ENCODE results near the gene CUL5.
A peak's percentile ranks its signal among the peaks of the same experiment; 100 is the strongest.

Gene CUL5

GRCh38 chr11:108008656-108009496, at the start of gene CUL5:
Gene CUL5, plus strand, starts transcription at chr11:108008898. Its CDS starts 451 bp downstream, at chr11:108009349.
- peak within 1 kb of the TSS; percentile 96 to 100 (median 98) for H3K9ac ChIP-seq
- H3K9me3 ChIP-seq (replicated peaks in 1 of 11) = no peaks in the 10 kb centered on the region
- H3K36me3 ChIP-seq = peaks cover 0 to 35% (median 15%) of the 10 kb centered on the region in 11 experiments; a peak in 16 of 22 replicates
- peak within 1 kb of the TSS; percentile 63 to 95 (median 85) for H3K4me2 ChIP-seq
- H3K27ac ChIP-seq = peak within 1 kb of the TSS; percentile 97 to 100 (median 98)
- H3K4me1 ChIP-seq = peaks cover 24 to 43% (median 34%) of the 10 kb centered on the region in 10 experiments
- peaks cover 25 to 46% (median 39%) of the 10 kb centered on the region in 11 experiments; a peak in 19 of 22 replicates for H4K20me1 ChIP-seq
- H3K27me3 ChIP-seq = no peaks in the 10 kb centered on the region
- peak within 1 kb of the TSS; percentile 79 to 99 (median 90) for H3K4me3 ChIP-seq
- TF ChIP-seq Cebpa-rat (IDR thresholded peaks at IDR 0.05) = no peak

GRCh38 chr11:107961480-107961879, 47.2 kb upstream of the CUL5 start:
- Histone ChIP-seq H4K20me1 (no peaks in the 10 kb centered on the region; a peak in 1 of 22 replicates), H3K36me3 (no peaks in the 10 kb centered on the region; a peak in 1 of 22 replicates), H3K4me1 (peaks cover 0 to 25% (median 14%) of the 10 kb centered on the region in 10 experiments; a peak in 13 of 20 replicates), H3K4me2 (no peak overlapping the region), H3K9me3 (replicated peaks in 1 of 11) (no peaks in the 10 kb centered on the region), H3K4me3 (no peak overlapping the region), H3K9ac (no peak overlapping the region), H3K27me3 (no peaks in the 10 kb centered on the region), H3K27ac (no peak overlapping the region)
- no peak for TF ChIP-seq Cebpa-rat (IDR thresholded peaks at IDR 0.05)

GRCh38 chr11:107962181-107962580, 46.5 kb upstream of the CUL5 start:
- TF ChIP-seq Cebpa-rat (IDR thresholded peaks at IDR 0.05) = no peak
- Histone ChIP-seq H4K20me1 (no peaks in the 10 kb centered on the region; a peak in 1 of 22 replicates), H3K36me3 (no peaks in the 10 kb centered on the region; a peak in 1 of 22 replicates), H3K27ac (no peak overlapping the region), H3K9ac (no peak overlapping the region), H3K4me3 (no peak overlapping the region), H3K9me3 (replicated peaks in 1 of 11) (no peaks in the 10 kb centered on the region), H3K4me2 (no peak overlapping the region), H3K27me3 (no peaks in the 10 kb centered on the region), H3K4me1 (peaks cover 0 to 18% (median 8%) of the 10 kb centered on the region in 10 experiments; a peak in 11 of 20 replicates)

- no peak overlapping the region for H3K27ac ChIP-seq
- H3K9me3 ChIP-seq (replicated peaks in 1 of 11) = no peaks in the 10 kb centered on the region
- peaks cover 0 to 9% (median 0%) of the 10 kb centered on the region in 10 experiments; a peak in 7 of 20 replicates for H3K4me1 ChIP-seq
- no peak overlapping the region for H3K4me3 ChIP-seq
- no peak overlapping the region for H3K4me2 ChIP-seq
- TF ChIP-seq Cebpa-rat (IDR thresholded peaks at IDR 0.05) = no peak
- H3K9ac ChIP-seq = no peak overlapping the region
- no peaks in the 10 kb centered on the region; a peak in 1 of 22 replicates for H3K36me3 ChIP-seq
- H3K27me3 ChIP-seq = no peaks in the 10 kb centered on the region
- H4K20me1 ChIP-seq = no peaks in the 10 kb centered on the region; a peak in 1 of 22 replicates
Measured at GRCh38 chr11:107963091-107963490, 45.6 kb upstream of the CUL5 start.

GRCh38 chr11:107969219-107969618, 39.5 kb upstream of the CUL5 start:
- TF ChIP-seq Cebpa-rat (IDR thresholded peaks at IDR 0.05) = no peak
- Histone ChIP-seq H3K27me3 (no peaks in the 10 kb centered on the region), H3K4me1 (0 out of 20 replicates have a peak, but pooled peaks cover 0 to 5% (median 0%) of the 10 kb centered on the region in 10 experiments), H3K9me3 (replicated peaks in 1 of 11) (no peaks in the 10 kb centered on the region), H4K20me1 (no peaks in the 10 kb centered on the region; a peak in 1 of 22 replicates), H3K4me3 (no peak overlapping the region), H3K36me3 (no peaks in the 10 kb centered on the region), H3K9ac (no peak overlapping the region), H3K4me2 (no peak overlapping the region), H3K27ac (no peak overlapping the region)

GRCh38 chr11:107970049-107970448, 38.6 kb upstream of the CUL5 start:
- H3K36me3 ChIP-seq = no peaks in the 10 kb centered on the region
- H3K9me3 ChIP-seq (replicated peaks in 1 of 11) = no peaks in the 10 kb centered on the region
- no peak overlapping the region for H3K9ac ChIP-seq
- no peak for TF ChIP-seq Cebpa-rat (IDR thresholded peaks at IDR 0.05)
- no peak overlapping the region for H3K4me2 ChIP-seq
- H3K4me3 ChIP-seq = no peak overlapping the region
- no peak overlapping the region for H3K27ac ChIP-seq
- H3K27me3 ChIP-seq = no peaks in the 10 kb centered on the region
- 0 out of 20 replicates have a peak, but pooled peaks cover 0 to 2% (median 0%) of the 10 kb centered on the region in 10 experiments for H3K4me1 ChIP-seq
- no peaks in the 10 kb centered on the region for H4K20me1 ChIP-seq

- TF ChIP-seq Cebpa-rat (IDR thresholded peaks at IDR 0.05) = no peak
- no peak overlapping the region for H3K4me3 ChIP-seq
- H3K4me1 ChIP-seq = peaks cover 0 to 4% (median 0%) of the 10 kb centered on the region in 10 experiments; a peak in 2 of 20 replicates
- H3K27ac ChIP-seq = no peak overlapping the region
- no peaks in the 10 kb centered on the region for H3K27me3 ChIP-seq
- H3K36me3 ChIP-seq = no peaks in the 10 kb centered on the region
- no peaks in the 10 kb centered on the region for H3K9me3 ChIP-seq (replicated peaks in 1 of 11)
- H4K20me1 ChIP-seq = no peaks in the 10 kb centered on the region
- H3K9ac ChIP-seq = no peak overlapping the region
- no peak overlapping the region for H3K4me2 ChIP-seq
Measured at GRCh38 chr11:107973641-107974040, 35.1 kb upstream of the CUL5 start.

- H4K20me1 ChIP-seq = no peaks in the 10 kb centered on the region
- no peak; a peak in 1 of 22 replicates for TF ChIP-seq Cebpa-rat (IDR thresholded peaks at IDR 0.05)
- no peak overlapping the region for H3K9ac ChIP-seq
- H3K27ac ChIP-seq = peak overlapping the region in 3 of 11 experiments; percentile 23 to 43 (median 31); a peak in 4 of 22 replicates
- H3K9me3 ChIP-seq (replicated peaks in 1 of 11) = no peaks in the 10 kb centered on the region
- H3K27me3 ChIP-seq = no peaks in the 10 kb centered on the region
- H3K4me1 ChIP-seq = peaks cover 0 to 12% (median 0%) of the 10 kb centered on the region in 10 experiments; a peak in 8 of 20 replicates
- peak overlapping the region in 3 of 11 experiments; percentile 29 to 61 (median 34); a peak in 5 of 22 replicates for H3K4me2 ChIP-seq
- H3K4me3 ChIP-seq = no peak overlapping the region
- H3K36me3 ChIP-seq = no peaks in the 10 kb centered on the region
Measured at GRCh38 chr11:107988397-107989158, 20.1 kb upstream of the CUL5 start.

Data from BLaER1 treated with 17β-estradiol and CSF1 and Interleukin-3, amounts not matched to agents 10 nM and 100 nM (cell line).